Heart left ventricle (tissue), 13 donors: ENCODE data around the gene CEACAM5.

Experiments
- POLR2A ChIP-seq, 2 donors: fragments of 450-650 bp; IDR thresholded peaks; one replicate each; pipeline ENCODE4 v1.6.1; 2017; ENCODE audit warnings: antibody characterized with exemption in 2 of 2, mild to moderate bottlenecking in 2 of 2, moderate library complexity in 2 of 2
- TF ChIP-seq, protein P1 (sequence below), 12 donors: fragments of 200-600 bp; sonication (generic) in 4 of 12; IDR thresholded peaks; one replicate each; pipeline versions ENCODE4 v1.5.0 to v1.8.0; 2018 to 2022; ENCODE audit warnings: antibody characterized with exemption in 12 of 12, mild to moderate bottlenecking in 5 of 12
- donor health status: ischemic (EF 13 %, LVEDD 7.1; RV severe dilation, severe dysfunction).
- donor health status: DM: no; HTN: yes; CAD: no.
- donor health status: DM: no; HTN: no; CAD: no.
- donor health status: ischemic (EF 25% LVEDD 6.9; RV normal size, moderate dysfunction).
- donor health status: ischemic (EF 25% LVEDD 5.7; RV mildly dilated, moderate dysfunction).
- donor health status: ischemic (EF 35%, LVEDD 5.7; RV mildly dilated, moderate dysfunction).
- donor health status: nonischemic (EF 11% LVEDD 7.7; RV severe dilation, severe dysfunction).
- donor health status: DM: yes; HTN: yes; CAD: no.
- donor health status: PGD.
- donor health status: ischemic (EF 29% LVEDD 5.4; RV normal size, mild dysfunction).
- donor health status: nonischemic (EF 23%, LVEDD 6.1; RV moderate dilation, normal function).

DNA sequence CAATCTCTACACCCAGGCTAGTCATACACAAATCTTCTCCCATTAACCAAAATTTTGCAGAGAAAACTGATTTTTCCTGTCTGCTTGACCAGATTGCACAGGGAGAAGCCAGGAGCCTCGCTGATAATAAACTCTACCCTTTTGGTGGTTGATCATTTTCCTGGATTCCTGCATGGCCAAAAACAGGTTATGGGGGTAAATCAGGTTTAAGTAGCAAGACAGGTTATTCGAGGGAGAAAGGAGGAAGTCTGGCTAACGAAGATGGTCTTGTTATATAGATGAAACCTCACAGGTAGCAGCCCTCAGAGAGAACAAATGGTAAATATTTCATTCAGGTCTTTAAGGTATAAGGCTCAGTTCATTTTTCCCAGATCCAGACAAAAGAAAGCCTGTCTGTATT, 30.9 kb downstream of the CEACAM5 start:
- TF ChIP-seq, protein P1, sequence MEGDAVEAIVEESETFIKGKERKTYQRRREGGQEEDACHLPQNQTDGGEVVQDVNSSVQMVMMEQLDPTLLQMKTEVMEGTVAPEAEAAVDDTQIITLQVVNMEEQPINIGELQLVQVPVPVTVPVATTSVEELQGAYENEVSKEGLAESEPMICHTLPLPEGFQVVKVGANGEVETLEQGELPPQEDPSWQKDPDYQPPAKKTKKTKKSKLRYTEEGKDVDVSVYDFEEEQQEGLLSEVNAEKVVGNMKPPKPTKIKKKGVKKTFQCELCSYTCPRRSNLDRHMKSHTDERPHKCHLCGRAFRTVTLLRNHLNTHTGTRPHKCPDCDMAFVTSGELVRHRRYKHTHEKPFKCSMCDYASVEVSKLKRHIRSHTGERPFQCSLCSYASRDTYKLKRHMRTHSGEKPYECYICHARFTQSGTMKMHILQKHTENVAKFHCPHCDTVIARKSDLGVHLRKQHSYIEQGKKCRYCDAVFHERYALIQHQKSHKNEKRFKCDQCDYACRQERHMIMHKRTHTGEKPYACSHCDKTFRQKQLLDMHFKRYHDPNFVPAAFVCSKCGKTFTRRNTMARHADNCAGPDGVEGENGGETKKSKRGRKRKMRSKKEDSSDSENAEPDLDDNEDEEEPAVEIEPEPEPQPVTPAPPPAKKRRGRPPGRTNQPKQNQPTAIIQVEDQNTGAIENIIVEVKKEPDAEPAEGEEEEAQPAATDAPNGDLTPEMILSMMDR (IDR thresholded peaks at IDR 0.05), result no peak
- TF ChIP-seq POLR2A (IDR thresholded peaks at IDR 0.05), result no peak
